DND-41 (cell line): Measurements from ENCODE around the gene DGKQ.

ENCODE experiments used
- ATAC-seq: fragments of 200-7000 bp; cut with Tn5 transposase; 3 replicates; pipeline ENCODE4 v1.9.1; 2021; ENCODE audit warnings: low read depth; ENCODE audit not compliant: insufficient read depth
- DNase-seq: peaks from one replicate; pipeline ENCODE4 v3.0.0-alpha.2; 2020
- H2AFZ ChIP-seq: 2 replicates; pipeline ENCODE4 v1.6.0; 2012; ENCODE audit warnings: low read depth, low read length
- H3K27ac ChIP-seq: 2 replicates; pipeline ENCODE4 v1.5.1; 2012; ENCODE audit warnings: low read length, inconsistent platforms
- H3K27me3 ChIP-seq: fragments of 200-600 bp; sonication (generic); 2 replicates; pipeline ENCODE4 v1.6.0; 2012; ENCODE audit warnings: low read length, mild to moderate bottlenecking, inconsistent platforms; ENCODE audit not compliant: insufficient read depth, poor library complexity
- H3K36me3 ChIP-seq: 2 replicates; pipeline ENCODE4 v1.5.1; 2012; ENCODE audit warnings: low read length, inconsistent platforms; ENCODE audit not compliant: insufficient read depth
- H3K4me1 ChIP-seq: 2 replicates; pipeline ENCODE4 v1.5.1; 2012; ENCODE audit warnings: mild to moderate bottlenecking, low read length; ENCODE audit not compliant: insufficient read depth
- H3K4me2 ChIP-seq: 2 replicates; pipeline ENCODE4 v1.6.0; 2012; ENCODE audit warnings: mild to moderate bottlenecking, moderate library complexity, low read length, inconsistent platforms; ENCODE audit not compliant: insufficient read depth
- H3K4me3 ChIP-seq, 2 experiments: fragments of 200-600 bp in 1 of 2; shearing (Covaris generic) in 1 of 2; 2 replicates each; pipeline ENCODE4 v1.5.1; 2012 to 2016; ENCODE audit warnings: inconsistent platforms in 2 of 2, low read length in 2 of 2, mild to moderate bottlenecking in 2 of 2, low read depth in 1 of 2, moderate library complexity in 1 of 2
- H3K79me2 ChIP-seq: 2 replicates; pipeline ENCODE4 v1.6.0; 2012; ENCODE audit warnings: low read length, inconsistent platforms; ENCODE audit not compliant: insufficient read depth
- H3K9ac ChIP-seq: 2 replicates; pipeline ENCODE4 v1.6.0; 2012; ENCODE audit warnings: low read depth, mild to moderate bottlenecking, inconsistent platforms, low read length, moderate library complexity
- H3K9me3 ChIP-seq: 2 replicates; pipeline ENCODE4 v1.5.1; 2012; ENCODE audit warnings: low read length, moderate library complexity, mild to moderate bottlenecking, inconsistent platforms; ENCODE audit not compliant: insufficient read depth, severe bottlenecking
- H4K20me1 ChIP-seq: 2 replicates; pipeline ENCODE4 v1.6.0; 2012; ENCODE audit warnings: low read length; ENCODE audit not compliant: insufficient read depth
- EZH2 ChIP-seq: IDR thresholded peaks from 3 replicates; pipeline ENCODE4 v1.6.1; 2012; ENCODE audit warnings: borderline replicate concordance, low read depth, mild to moderate bottlenecking, moderate library complexity, low read length, inconsistent platforms; ENCODE audit not compliant: severe bottlenecking
- TF ChIP-seq, protein P1 (sequence below): IDR thresholded peaks from 2 replicates; pipeline ENCODE4 v1.5.1; 2012; ENCODE audit warnings: borderline replicate concordance, low read length, moderate library complexity, mild to moderate bottlenecking; ENCODE audit not compliant: poor library complexity, severe bottlenecking; ENCODE audit errors: extremely low read depth

DGKQ gene

DNA sequence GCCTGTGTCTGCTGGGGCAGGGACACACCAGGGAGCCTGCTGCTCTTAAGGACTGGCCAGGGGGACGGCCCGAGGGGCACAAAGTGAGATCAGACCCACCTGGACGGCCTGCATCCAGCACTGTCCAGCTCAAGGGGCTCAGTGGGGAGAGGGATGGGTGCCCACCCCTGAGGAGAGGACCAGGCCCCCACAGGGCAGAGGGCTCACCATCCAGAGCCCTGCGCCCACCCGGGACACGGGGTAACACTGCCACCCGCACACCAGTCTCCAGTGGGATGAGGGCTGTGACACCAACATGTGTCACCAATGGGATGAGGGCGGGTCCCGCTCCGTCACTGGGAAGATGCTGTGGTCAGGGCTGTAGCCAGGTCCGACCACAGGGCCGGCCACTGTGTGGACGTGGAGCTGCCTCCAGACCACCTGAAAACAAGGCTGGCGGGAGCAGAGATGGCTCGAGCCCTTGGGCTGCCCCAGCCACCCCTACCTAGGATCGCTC is 13.2 kb downstream of the DGKQ start:
- ATAC-seq (no peak), DNase-seq (no peak)
- H3K9ac ChIP-seq: no peak overlapping the region
- no peak overlapping the region for H2AFZ ChIP-seq
- no peak overlapping the region for H3K4me2 ChIP-seq
- no peak overlapping the region for H3K27ac ChIP-seq
- H3K4me1 ChIP-seq: no peaks in the 10 kb centered on the region
- TF ChIP-seq, protein P1, sequence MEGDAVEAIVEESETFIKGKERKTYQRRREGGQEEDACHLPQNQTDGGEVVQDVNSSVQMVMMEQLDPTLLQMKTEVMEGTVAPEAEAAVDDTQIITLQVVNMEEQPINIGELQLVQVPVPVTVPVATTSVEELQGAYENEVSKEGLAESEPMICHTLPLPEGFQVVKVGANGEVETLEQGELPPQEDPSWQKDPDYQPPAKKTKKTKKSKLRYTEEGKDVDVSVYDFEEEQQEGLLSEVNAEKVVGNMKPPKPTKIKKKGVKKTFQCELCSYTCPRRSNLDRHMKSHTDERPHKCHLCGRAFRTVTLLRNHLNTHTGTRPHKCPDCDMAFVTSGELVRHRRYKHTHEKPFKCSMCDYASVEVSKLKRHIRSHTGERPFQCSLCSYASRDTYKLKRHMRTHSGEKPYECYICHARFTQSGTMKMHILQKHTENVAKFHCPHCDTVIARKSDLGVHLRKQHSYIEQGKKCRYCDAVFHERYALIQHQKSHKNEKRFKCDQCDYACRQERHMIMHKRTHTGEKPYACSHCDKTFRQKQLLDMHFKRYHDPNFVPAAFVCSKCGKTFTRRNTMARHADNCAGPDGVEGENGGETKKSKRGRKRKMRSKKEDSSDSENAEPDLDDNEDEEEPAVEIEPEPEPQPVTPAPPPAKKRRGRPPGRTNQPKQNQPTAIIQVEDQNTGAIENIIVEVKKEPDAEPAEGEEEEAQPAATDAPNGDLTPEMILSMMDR: no peak
- no peak for TF ChIP-seq EZH2
- H3K9me3 ChIP-seq: no peaks in the 10 kb centered on the region
- H3K79me2 ChIP-seq: no peaks in the 10 kb centered on the region
- H3K4me3 ChIP-seq: no peak overlapping the region
- H3K27me3 ChIP-seq: no peaks in the 10 kb centered on the region
- peaks cover 71% of the 10 kb centered on the region for H3K36me3 ChIP-seq
- H4K20me1 ChIP-seq: peaks cover 13% of the 10 kb centered on the region

DNA sequence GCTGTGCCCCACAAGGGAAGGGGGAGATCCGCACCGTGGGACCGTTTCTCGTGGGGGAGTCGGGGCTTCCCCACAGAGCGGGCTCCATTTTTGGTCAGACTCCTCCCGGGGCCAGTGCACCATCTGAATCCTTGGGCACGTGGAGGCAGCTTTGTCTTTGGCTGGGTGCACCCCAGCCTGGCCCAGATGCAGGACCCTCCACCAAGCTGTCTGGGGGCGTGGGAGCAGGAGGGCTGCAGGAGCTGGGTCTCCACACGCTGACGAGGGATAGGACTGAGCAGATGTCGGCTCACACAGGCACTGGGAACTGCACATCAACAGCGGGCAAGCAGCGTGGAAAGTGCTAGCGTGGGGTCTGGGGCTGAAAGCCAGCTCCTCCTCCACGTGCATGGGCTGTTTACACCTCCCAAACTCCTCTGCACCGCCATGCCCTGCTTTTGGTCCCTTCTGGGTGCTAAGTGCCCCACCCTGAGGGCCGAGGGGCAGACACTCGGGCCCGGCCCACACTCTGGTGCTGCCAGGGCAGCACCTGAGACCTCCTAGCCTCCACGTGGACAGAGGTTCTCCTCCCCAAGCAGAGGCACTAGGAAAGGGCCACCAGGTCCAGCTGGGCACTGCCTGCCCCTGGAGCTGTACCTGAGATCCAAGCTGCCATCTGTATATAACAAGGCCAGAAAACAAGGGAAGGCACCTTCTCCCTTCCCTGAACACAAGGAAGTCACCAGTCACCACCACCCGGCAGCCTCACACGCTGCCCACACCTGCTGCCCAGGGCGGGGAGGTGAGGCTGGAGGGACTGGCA is 13.8 kb downstream of the DGKQ start:
- Histone ChIP-seq H3K36me3 (peaks cover 69% of the 10 kb centered on the region), H3K4me3 (no peak overlapping the region), H4K20me1 (peaks cover 13% of the 10 kb centered on the region), H3K9me3 (no peaks in the 10 kb centered on the region), H2AFZ (no peak overlapping the region), H3K4me2 (no peak overlapping the region), H3K4me1 (no peaks in the 10 kb centered on the region), H3K27ac (no peak overlapping the region), H3K79me2 (no peaks in the 10 kb centered on the region), H3K27me3 (no peaks in the 10 kb centered on the region), H3K9ac (no peak overlapping the region)
- ATAC-seq: no peak
- no peak for DNase-seq
- TF ChIP-seq, protein P1: no peak
- no peak for TF ChIP-seq EZH2

DNA sequence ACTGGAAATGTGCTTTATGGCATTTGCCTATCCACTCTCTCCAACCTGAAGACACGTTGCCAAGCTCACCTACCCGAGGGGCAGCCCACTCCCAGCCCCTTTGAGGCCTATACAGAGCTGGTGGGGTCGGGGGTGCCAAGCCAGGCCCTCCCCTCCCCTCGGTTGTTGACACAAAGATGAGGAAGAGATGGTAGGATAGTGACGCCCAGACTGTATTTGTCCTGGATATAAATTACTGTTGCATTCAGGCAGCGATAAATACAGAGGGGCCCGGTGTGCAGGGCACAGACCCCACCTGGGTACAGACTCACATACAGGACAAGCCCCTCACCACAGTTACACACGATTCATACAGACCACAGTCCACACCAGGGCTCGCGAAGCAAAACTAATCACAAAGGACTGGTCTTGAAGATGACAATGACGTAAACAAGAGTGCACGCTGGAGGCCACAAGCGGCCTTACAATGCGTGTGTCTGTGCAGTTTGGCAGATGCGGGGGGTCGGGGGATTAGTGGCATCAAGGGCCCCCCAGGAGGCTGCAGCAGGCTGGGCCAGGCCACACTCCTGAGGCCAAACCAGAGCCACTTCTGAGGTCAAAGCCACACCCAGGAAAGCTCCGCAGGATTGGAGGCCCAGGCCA is 14.6 kb downstream of the DGKQ start:
- H3K27ac ChIP-seq: no peak overlapping the region

More for the DNA sequence above, 14.6 kb downstream of the DGKQ start:
- TF ChIP-seq EZH2: no peak
- TF ChIP-seq, protein P1: no peak
- Histone ChIP-seq H4K20me1 (peaks cover 13% of the 10 kb centered on the region), H3K27me3 (no peaks in the 10 kb centered on the region), H3K4me3 (no peak overlapping the region), H2AFZ (no peak overlapping the region), H3K9me3 (no peaks in the 10 kb centered on the region), H3K4me2 (no peak overlapping the region), H3K36me3 (peaks cover 68% of the 10 kb centered on the region), H3K9ac (no peak overlapping the region), H3K4me1 (no peaks in the 10 kb centered on the region), H3K79me2 (no peaks in the 10 kb centered on the region)
- no peak for DNase-seq
- ATAC-seq: no peak
